MM.1S (cell line): ENCODE data around the gene GLIS2.

Source experiments
- DNase-seq: peaks from one replicate; pipeline ENCODE4 v3.0.0-alpha.2; 2015
- H2AFZ ChIP-seq: fragments of 300-600 bp; sonication (generic); 2 replicates; pipeline ENCODE4 v1.6.0; 2016; ENCODE audit warnings: antibody characterized with exemption, low read length
- H3F3A ChIP-seq: fragments of 300-600 bp; sonication (generic); 2 replicates; pipeline ENCODE4 v1.6.1; 2016; ENCODE audit warnings: mild to moderate bottlenecking, antibody characterized with exemption, low read length, moderate library complexity, mixed read lengths; ENCODE audit not compliant: insufficient read depth
- H3K27ac ChIP-seq: fragments of 300-600 bp; sonication (generic); 2 replicates; pipeline ENCODE4 v1.5.1; 2016; ENCODE audit warnings: mild to moderate bottlenecking, low read length
- H3K27me3 ChIP-seq: fragments of 300-600 bp; sonication (generic); replicated peaks from 2 replicates; pipeline ENCODE4 v1.6.0; 2016; ENCODE audit warnings: low read length; ENCODE audit not compliant: insufficient read depth
- H3K36me3 ChIP-seq: fragments of 300-600 bp; sonication (generic); replicated peaks from 2 replicates; pipeline ENCODE4 v1.6.1; 2016; ENCODE audit warnings: mild to moderate bottlenecking, low read length, mixed read lengths; ENCODE audit not compliant: insufficient read depth
- H3K4me1 ChIP-seq: fragments of 300-600 bp; sonication (generic); 2 replicates; pipeline ENCODE4 v1.6.1; 2016; ENCODE audit warnings: low read length, mixed read lengths
- H3K4me2 ChIP-seq: fragments of 300-600 bp; sonication (generic); 2 replicates; pipeline ENCODE4 v1.6.0; 2016; ENCODE audit warnings: low read depth, low read length
- H3K4me3 ChIP-seq: fragments of 300-600 bp; sonication (generic); 2 replicates; pipeline ENCODE4 v1.5.1; 2016; ENCODE audit warnings: low read length, mixed read lengths
- H3K79me2 ChIP-seq: fragments of 300-600 bp; sonication (generic); 2 replicates; pipeline ENCODE4 v1.6.1; 2016; ENCODE audit warnings: mixed run types, low read length, mixed read lengths
- H3K9ac ChIP-seq: fragments of 300-600 bp; sonication (generic); 2 replicates; pipeline ENCODE4 v1.6.1; 2016; ENCODE audit warnings: low read length, mixed read lengths
- H3K9me2 ChIP-seq: fragments of 300-600 bp; sonication (generic); replicated peaks from 2 replicates; pipeline ENCODE4 v1.6.1; 2016; ENCODE audit warnings: mild to moderate bottlenecking, low read length, mixed read lengths; ENCODE audit not compliant: insufficient read depth
- H3K9me3 ChIP-seq: fragments of 300-600 bp; sonication (generic); replicated peaks from 2 replicates; pipeline ENCODE4 v1.6.1; 2016; ENCODE audit warnings: mild to moderate bottlenecking, low read length, mixed read lengths; ENCODE audit not compliant: insufficient read depth
- H4K20me1 ChIP-seq: fragments of 300-600 bp; sonication (generic); 2 replicates; pipeline ENCODE4 v1.6.1; 2016; ENCODE audit warnings: mild to moderate bottlenecking, low read length, moderate library complexity, mixed read lengths; ENCODE audit not compliant: insufficient read depth
- EZH2 ChIP-seq: fragments of 300-600 bp; sonication (generic); optimal IDR thresholded peaks from 2 replicates; pipeline ENCODE3; 2017; ENCODE audit warnings: low read depth, mild to moderate bottlenecking, antibody characterized with exemption, low read length, mixed read lengths
- EZH2phosphoT487 ChIP-seq: fragments of 300-600 bp; sonication (generic); IDR thresholded peaks from 2 replicates; pipeline ENCODE4 v1.6.1; 2018; ENCODE audit warnings: antibody characterized with exemption, low read length
- TF ChIP-seq, protein P1 (sequence below): fragments of 300-600 bp; sonication (generic); IDR thresholded peaks from 2 replicates; pipeline ENCODE4 v1.5.1; 2016; ENCODE audit warnings: antibody characterized with exemption, low read length, mixed read lengths

GLIS2 gene

GRCh38 chr16:4328782-4329775, 13.2 kb downstream of the GLIS2 start:
- no peaks in the 10 kb centered on the region for H3K79me2 ChIP-seq

DNA sequence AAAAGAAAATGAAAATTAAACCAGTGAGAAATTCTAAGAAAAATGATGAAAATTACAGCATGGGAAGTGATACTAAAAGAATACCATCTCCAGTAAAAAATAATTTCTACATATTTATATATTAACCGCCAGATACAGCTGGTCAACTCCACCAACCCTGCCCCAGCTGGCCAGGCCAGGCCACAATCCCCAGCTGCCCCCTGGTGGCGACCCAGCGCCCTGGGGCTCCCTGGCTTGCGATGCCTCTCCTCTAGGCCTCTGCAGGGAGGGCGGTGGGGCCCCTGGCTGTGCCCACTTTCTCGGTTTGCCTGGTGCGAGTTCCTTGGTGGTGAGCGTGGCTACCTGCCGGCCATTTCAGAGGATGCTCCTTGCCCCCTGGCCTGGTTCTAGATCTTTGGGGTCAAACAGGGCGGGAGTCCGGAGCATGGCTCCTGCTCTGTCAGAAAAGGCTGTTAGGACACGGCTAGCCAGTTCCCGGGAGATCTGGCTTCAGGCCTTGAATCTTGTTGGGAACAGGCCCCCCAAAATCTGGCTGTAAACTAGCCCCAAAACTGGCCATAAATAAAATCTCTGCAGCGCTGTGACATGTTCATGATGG, 14.5 kb downstream of the GLIS2 start:
- Histone ChIP-seq H3K4me3 (no peak overlapping the region), H3K27ac (no peak overlapping the region), H4K20me1 (no peaks in the 10 kb centered on the region), H3K9me3 (no peaks in the 10 kb centered on the region), H3K4me2 (no peak overlapping the region), H2AFZ (no peak overlapping the region), H3K79me2 (no peaks in the 10 kb centered on the region), H3F3A (no peaks in the 10 kb centered on the region), H3K27me3 (peaks cover 40% of the 10 kb centered on the region), H3K9me2 (no peaks in the 10 kb centered on the region), H3K4me1 (no peaks in the 10 kb centered on the region), H3K9ac (no peak overlapping the region), H3K36me3 (no peaks in the 10 kb centered on the region)
- peak; percentile 61 for DNase-seq
- TF ChIP-seq EZH2phosphoT487 (no peak), EZH2 (no peak)
- TF ChIP-seq, protein P1, sequence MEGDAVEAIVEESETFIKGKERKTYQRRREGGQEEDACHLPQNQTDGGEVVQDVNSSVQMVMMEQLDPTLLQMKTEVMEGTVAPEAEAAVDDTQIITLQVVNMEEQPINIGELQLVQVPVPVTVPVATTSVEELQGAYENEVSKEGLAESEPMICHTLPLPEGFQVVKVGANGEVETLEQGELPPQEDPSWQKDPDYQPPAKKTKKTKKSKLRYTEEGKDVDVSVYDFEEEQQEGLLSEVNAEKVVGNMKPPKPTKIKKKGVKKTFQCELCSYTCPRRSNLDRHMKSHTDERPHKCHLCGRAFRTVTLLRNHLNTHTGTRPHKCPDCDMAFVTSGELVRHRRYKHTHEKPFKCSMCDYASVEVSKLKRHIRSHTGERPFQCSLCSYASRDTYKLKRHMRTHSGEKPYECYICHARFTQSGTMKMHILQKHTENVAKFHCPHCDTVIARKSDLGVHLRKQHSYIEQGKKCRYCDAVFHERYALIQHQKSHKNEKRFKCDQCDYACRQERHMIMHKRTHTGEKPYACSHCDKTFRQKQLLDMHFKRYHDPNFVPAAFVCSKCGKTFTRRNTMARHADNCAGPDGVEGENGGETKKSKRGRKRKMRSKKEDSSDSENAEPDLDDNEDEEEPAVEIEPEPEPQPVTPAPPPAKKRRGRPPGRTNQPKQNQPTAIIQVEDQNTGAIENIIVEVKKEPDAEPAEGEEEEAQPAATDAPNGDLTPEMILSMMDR, result peak; percentile 94

More at GRCh38 chr16:4328782-4329775, 13.2 kb downstream of the GLIS2 start:
- Histone ChIP-seq H3K27me3 (peaks cover 40% of the 10 kb centered on the region), H3K9me3 (no peaks in the 10 kb centered on the region), H3F3A (no peaks in the 10 kb centered on the region), H3K27ac (no peak overlapping the region), H3K36me3 (no peaks in the 10 kb centered on the region), H2AFZ (no peak overlapping the region), H3K9me2 (no peaks in the 10 kb centered on the region), H3K4me1 (no peaks in the 10 kb centered on the region), H3K4me3 (no peak overlapping the region), H3K9ac (no peak overlapping the region), H4K20me1 (no peaks in the 10 kb centered on the region), H3K4me2 (no peak overlapping the region)
- no peak for DNase-seq
- TF ChIP-seq, protein P1, result no peak
- TF ChIP-seq EZH2phosphoT487 (no peak), EZH2 (no peak)

DNA sequence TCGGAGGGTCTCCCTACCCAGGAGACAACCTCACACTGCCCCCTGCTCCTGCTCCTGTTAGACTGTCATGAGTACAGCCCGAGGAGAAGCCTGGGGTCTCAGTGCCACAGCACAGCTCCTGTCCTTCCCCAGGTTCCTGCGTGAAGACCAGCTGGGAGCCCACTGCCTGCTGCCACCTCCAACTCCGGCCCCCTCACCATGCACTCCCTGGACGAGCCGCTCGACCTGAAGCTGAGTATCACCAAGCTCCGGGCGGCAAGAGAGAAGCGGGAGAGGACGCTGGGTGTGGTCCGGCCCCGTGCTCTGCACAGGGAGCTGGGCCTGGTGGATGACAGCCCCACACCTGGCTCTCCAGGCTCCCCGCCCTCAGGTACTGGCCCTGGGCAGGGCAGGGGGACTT, 16.2 kb downstream of the GLIS2 start:
- TF ChIP-seq, protein P1, result no peak
- Histone ChIP-seq H3K4me1 (no peaks in the 10 kb centered on the region), H2AFZ (no peak overlapping the region), H3K9ac (no peak overlapping the region), H3K27ac (no peak overlapping the region), H3K4me2 (no peak overlapping the region), H3K27me3 (peaks cover 34% of the 10 kb centered on the region), H3K4me3 (no peak overlapping the region), H3K36me3 (no peaks in the 10 kb centered on the region), H3K9me2 (no peaks in the 10 kb centered on the region), H4K20me1 (no peaks in the 10 kb centered on the region), H3K79me2 (no peaks in the 10 kb centered on the region), H3F3A (no peaks in the 10 kb centered on the region), H3K9me3 (no peaks in the 10 kb centered on the region)
- no peak for DNase-seq
